ENCODE measurements around the gene ZKSCAN7.

GRCh38 chr3:44530911-44531310 is 24.1 kb upstream of the ZKSCAN7 start:
- no peak for TF ChIP-seq CTCF (IDR thresholded peaks at IDR 0.05)
- no peak for TF ChIP-seq YY1 (IDR thresholded peaks at IDR 0.05; ENCODE audit: low read depth)
- TF ChIP-seq USF1 (IDR thresholded peaks at IDR 0.05; ENCODE audit: borderline replicate concordance, low read depth), result no peak
- TF ChIP-seq REST (IDR thresholded peaks at IDR 0.05; ENCODE audit: low read depth, low read length), result no peak
- no peak for TF ChIP-seq JUND (IDR thresholded peaks at IDR 0.05)
- TF ChIP-seq ZBTB33 (IDR thresholded peaks at IDR 0.05; ENCODE audit: borderline replicate concordance, low read depth), result no peak
- no peak for TF ChIP-seq TCF12 (IDR thresholded peaks at IDR 0.05)
- no peak for TF ChIP-seq EZH2phosphoT487 (IDR thresholded peaks at IDR 0.05; ENCODE audit: borderline replicate concordance, low read depth)
- TF ChIP-seq RAD21 (IDR thresholded peaks at IDR 0.05; ENCODE audit: low read length), result no peak
- no peak for TF ChIP-seq RCOR1 (IDR thresholded peaks at IDR 0.05; ENCODE audit: low read length)
- no peak for TF ChIP-seq PBX3 (IDR thresholded peaks at IDR 0.05)
- no peak for TF ChIP-seq EP300 (IDR thresholded peaks at IDR 0.05; ENCODE audit: borderline replicate concordance in 1 of 2, low read depth in 1 of 2, low read length in 1 of 2)
- TF ChIP-seq MXI1 (IDR thresholded peaks at IDR 0.05; ENCODE audit: low read depth, low read length), result no peak
- no peak for TF ChIP-seq FOSL2 (IDR thresholded peaks at IDR 0.05; ENCODE audit: borderline replicate concordance, low read depth)

Measured in SK-N-SH (cell line).